Measurements from ENCODE around the gene SLC1A4. TPM values are rescaled to one million over a fixed set of nuclear protein-coding genes. Genes with fewer than 3 reads are reported as not detected.

The SLC1A4 gene
- total and polyA plus RNA-seq, 2 experiments from 2014 or later: 27.4 to 51.9 TPM

- no peak for TF ChIP-seq EZH2 (IDR thresholded peaks at IDR 0.05; ENCODE audit: insufficient read depth, poor library complexity, severe bottlenecking)
- no peak for TF ChIP-seq EZH2phosphoT487 (IDR thresholded peaks at IDR 0.05; ENCODE audit: insufficient read depth, low read depth)
- no peaks in the 10 kb centered on the region for H3K27me3 ChIP-seq (replicated peaks; ENCODE audit: insufficient read depth)
- peak; percentile 99 for DNase-seq
- peak within 1 kb of the TSS; percentile 84 for H3K9ac ChIP-seq
- in situ Hi-C loops (cut with MboI): loop anchor here (25.0 kb wide), 1 partner anchor 506 kb away; no protein-coding TSS in a partner anchor
- 0 to 1% methylated on average over 60 to 74 of the region's 99 CpGs for WGBS, 2 experiments (ENCODE audit: low coverage in 1 of 2, low lambda C conversion rate in 2 of 2, missing lambda C conversion rate in 2 of 2)
- H3K4me1 ChIP-seq (ENCODE audit: insufficient read depth): peaks cover 7% of the 10 kb centered on the region; the same call in 1 of the 2 replicates
- H3K79me2 ChIP-seq (ENCODE audit: insufficient read depth): peaks cover 47% of the 10 kb centered on the region
- no peaks in the 10 kb centered on the region for H3K36me3 ChIP-seq (ENCODE audit: low read depth)
- peak within 1 kb of the TSS; percentile 90 for H3K4me3 ChIP-seq
- no peaks in the 10 kb centered on the region for H3K9me3 ChIP-seq (ENCODE audit: low read depth)
- H3K9me2 ChIP-seq (ENCODE audit: insufficient read depth): no peaks in the 10 kb centered on the region
- no peaks in the 10 kb centered on the region for H3F3A ChIP-seq (ENCODE audit: insufficient read depth)
- H3K27ac ChIP-seq: peak within 1 kb of the TSS; percentile 40
- peak within 1 kb of the TSS; percentile 98 for H2AFZ ChIP-seq
- H4K20me1 ChIP-seq (ENCODE audit: insufficient read depth): no peaks in the 10 kb centered on the region
- peak within 1 kb of the TSS; percentile 98 for H3K4me2 ChIP-seq (ENCODE audit: unreplicated experiment)
These were observed 67.2 kb downstream of the SLC1A4 start, which contains the start of gene CEP68 for GRCh38 chr2:65056215-65057053. Gene CEP68 (plus strand): TSS chr2:65056416. CDS start chr2:65069445, 13,029 bp downstream.

- Histone ChIP-seq H3K4me2 (ENCODE audit: unreplicated experiment) (peak overlapping the region; percentile 91), H2AFZ (peak overlapping the region; percentile 98), H3K27ac (peak overlapping the region; percentile 40), H3F3A (ENCODE audit: insufficient read depth) (no peaks in the 10 kb centered on the region), H3K27me3 (replicated peaks; ENCODE audit: insufficient read depth) (no peaks in the 10 kb centered on the region), H3K4me3 (peak overlapping the region; percentile 90), H3K9ac (peak overlapping the region; percentile 84), H3K79me2 (ENCODE audit: insufficient read depth) (peaks cover 52% of the 10 kb centered on the region), H3K9me3 (ENCODE audit: low read depth) (no peaks in the 10 kb centered on the region), H3K4me1 (ENCODE audit: insufficient read depth) (peaks cover 7% of the 10 kb centered on the region; the same call in 1 of the 2 replicates), H4K20me1 (ENCODE audit: insufficient read depth) (no peaks in the 10 kb centered on the region), H3K36me3 (ENCODE audit: low read depth) (no peaks in the 10 kb centered on the region), H3K9me2 (ENCODE audit: insufficient read depth) (no peaks in the 10 kb centered on the region)
- TF ChIP-seq EZH2phosphoT487 (IDR thresholded peaks at IDR 0.05; ENCODE audit: insufficient read depth, low read depth): no peak
- no peak for TF ChIP-seq EZH2 (IDR thresholded peaks at IDR 0.05; ENCODE audit: insufficient read depth, poor library complexity, severe bottlenecking)
- DNase-seq: no peak
- in situ Hi-C loops (cut with MboI): loop anchor here (25.0 kb wide), 1 partner anchor 505 kb away; no protein-coding TSS in a partner anchor
- 1 to 6% methylated on average over 5 of the region's 5 CpGs for WGBS, 2 experiments (ENCODE audit: low coverage in 1 of 2, low lambda C conversion rate in 2 of 2, missing lambda C conversion rate in 2 of 2)
These were observed 67.8 kb downstream of the SLC1A4 start for GRCh38 chr2:65057054-65057375.

GRCh38 chr2:65057391-65058052 lies 68.3 kb downstream of the SLC1A4 start:
- no peaks in the 10 kb centered on the region for H3K9me2 ChIP-seq (ENCODE audit: insufficient read depth)
- peaks cover 7% of the 10 kb centered on the region; the same call in 1 of the 2 replicates for H3K4me1 ChIP-seq (ENCODE audit: insufficient read depth)
- peak overlapping the region; percentile 84 for H3K9ac ChIP-seq
- peak overlapping the region; percentile 90 for H3K4me3 ChIP-seq
- in situ Hi-C loops (cut with MboI): loop anchor here (25.0 kb wide), 1 partner anchor 505 kb away; no protein-coding TSS in a partner anchor
- H3K27ac ChIP-seq: peak overlapping the region; percentile 40
- TF ChIP-seq EZH2phosphoT487 (IDR thresholded peaks at IDR 0.05; ENCODE audit: insufficient read depth, low read depth): no peak
- no peaks in the 10 kb centered on the region for H3K9me3 ChIP-seq (ENCODE audit: low read depth)
- no peaks in the 10 kb centered on the region for H3F3A ChIP-seq (ENCODE audit: insufficient read depth)
- H3K27me3 ChIP-seq (replicated peaks; ENCODE audit: insufficient read depth): no peaks in the 10 kb centered on the region
- H3K4me2 ChIP-seq (ENCODE audit: unreplicated experiment): peak overlapping the region; percentile 91
- peak; percentile 42 for DNase-seq
- WGBS, 2 experiments (ENCODE audit: low coverage in 1 of 2, low lambda C conversion rate in 2 of 2, missing lambda C conversion rate in 2 of 2): 88% methylated on average over 6 of the region's 6 CpGs
- H3K36me3 ChIP-seq (ENCODE audit: low read depth): no peaks in the 10 kb centered on the region
- peaks cover 57% of the 10 kb centered on the region for H3K79me2 ChIP-seq (ENCODE audit: insufficient read depth)
- H4K20me1 ChIP-seq (ENCODE audit: insufficient read depth): no peaks in the 10 kb centered on the region
- H2AFZ ChIP-seq: peak overlapping the region; percentile 98

- H3K9me2 ChIP-seq (ENCODE audit: insufficient read depth): no peaks in the 10 kb centered on the region
- H3K27ac ChIP-seq: no peak overlapping the region
- H2AFZ ChIP-seq: no peak overlapping the region
- H3K4me1 ChIP-seq (ENCODE audit: insufficient read depth): peaks cover 8% of the 10 kb centered on the region
- H3F3A ChIP-seq (ENCODE audit: insufficient read depth): peaks cover 13% of the 10 kb centered on the region
- peaks cover 73% of the 10 kb centered on the region for H3K79me2 ChIP-seq (ENCODE audit: insufficient read depth)
- in situ Hi-C loops (cut with MboI): loop anchor here (25.0 kb wide), 1 partner anchor 503 kb away; no protein-coding TSS in a partner anchor
- H3K4me3 ChIP-seq: no peak overlapping the region
- no peak for DNase-seq
- no peaks in the 10 kb centered on the region for H4K20me1 ChIP-seq (ENCODE audit: insufficient read depth)
- H3K4me2 ChIP-seq (ENCODE audit: unreplicated experiment): no peak overlapping the region
- H3K9ac ChIP-seq: no peak overlapping the region
- 95% methylated on average over 1 of the region's 1 CpG for WGBS, 2 experiments (ENCODE audit: low coverage in 1 of 2, low lambda C conversion rate in 2 of 2, missing lambda C conversion rate in 2 of 2)
- TF ChIP-seq EZH2 (IDR thresholded peaks at IDR 0.05; ENCODE audit: insufficient read depth, poor library complexity, severe bottlenecking) (no peak), EZH2phosphoT487 (IDR thresholded peaks at IDR 0.05; ENCODE audit: insufficient read depth, low read depth) (no peak)
- H3K36me3 ChIP-seq (ENCODE audit: low read depth): no peaks in the 10 kb centered on the region
- H3K9me3 ChIP-seq (ENCODE audit: low read depth): no peaks in the 10 kb centered on the region
- no peaks in the 10 kb centered on the region for H3K27me3 ChIP-seq (replicated peaks; ENCODE audit: insufficient read depth)
These were observed 69.9 kb downstream of the SLC1A4 start for GRCh38 chr2:65059071-65059470.
